ENCODE results near the gene NRG2. TPM values are rescaled to one million over a fixed set of nuclear protein-coding genes. Genes with fewer than 3 reads are reported as not detected.

The NRG2 gene
- total RNA-seq, 4 donors from 2014 or later, result 0.80 TPM; not detected in 3

DNA sequence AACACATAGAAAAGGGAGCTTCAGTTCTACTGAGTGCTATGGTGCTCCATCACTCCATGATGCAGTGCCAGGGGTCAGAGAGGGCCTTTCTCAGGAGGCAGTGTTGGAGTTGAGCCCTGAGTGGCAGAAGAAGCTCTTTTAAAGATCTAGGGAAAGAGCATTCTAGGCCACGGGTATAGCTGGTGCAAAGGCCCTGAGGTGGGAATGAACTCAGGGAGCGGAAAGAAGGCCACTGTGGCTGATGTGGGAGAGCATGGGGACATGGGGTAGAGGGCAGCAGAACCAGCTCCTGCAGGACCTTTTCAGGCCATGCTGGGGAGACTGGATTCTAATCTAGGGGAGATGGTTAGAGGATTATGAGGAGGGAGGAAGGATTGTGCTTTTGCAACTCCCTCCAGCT is 237.6 kb downstream of the NRG2 start:
- no peak for TF ChIP-seq POLR2A (IDR thresholded peaks at IDR 0.05)
- TF ChIP-seq, protein P1, sequence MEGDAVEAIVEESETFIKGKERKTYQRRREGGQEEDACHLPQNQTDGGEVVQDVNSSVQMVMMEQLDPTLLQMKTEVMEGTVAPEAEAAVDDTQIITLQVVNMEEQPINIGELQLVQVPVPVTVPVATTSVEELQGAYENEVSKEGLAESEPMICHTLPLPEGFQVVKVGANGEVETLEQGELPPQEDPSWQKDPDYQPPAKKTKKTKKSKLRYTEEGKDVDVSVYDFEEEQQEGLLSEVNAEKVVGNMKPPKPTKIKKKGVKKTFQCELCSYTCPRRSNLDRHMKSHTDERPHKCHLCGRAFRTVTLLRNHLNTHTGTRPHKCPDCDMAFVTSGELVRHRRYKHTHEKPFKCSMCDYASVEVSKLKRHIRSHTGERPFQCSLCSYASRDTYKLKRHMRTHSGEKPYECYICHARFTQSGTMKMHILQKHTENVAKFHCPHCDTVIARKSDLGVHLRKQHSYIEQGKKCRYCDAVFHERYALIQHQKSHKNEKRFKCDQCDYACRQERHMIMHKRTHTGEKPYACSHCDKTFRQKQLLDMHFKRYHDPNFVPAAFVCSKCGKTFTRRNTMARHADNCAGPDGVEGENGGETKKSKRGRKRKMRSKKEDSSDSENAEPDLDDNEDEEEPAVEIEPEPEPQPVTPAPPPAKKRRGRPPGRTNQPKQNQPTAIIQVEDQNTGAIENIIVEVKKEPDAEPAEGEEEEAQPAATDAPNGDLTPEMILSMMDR (IDR thresholded peaks at IDR 0.05), result no peak
- DNase-seq, result no peak
- no peaks in the 10 kb centered on the region for H3K27me3 ChIP-seq
- H3K4me3 ChIP-seq, result no peak overlapping the region
- no peaks in the 10 kb centered on the region for H3K4me1 ChIP-seq
- H3K9me3 ChIP-seq, result no peaks in the 10 kb centered on the region
- H3K36me3 ChIP-seq, result no peaks in the 10 kb centered on the region
- no peak overlapping the region for H3K27ac ChIP-seq

DNA sequence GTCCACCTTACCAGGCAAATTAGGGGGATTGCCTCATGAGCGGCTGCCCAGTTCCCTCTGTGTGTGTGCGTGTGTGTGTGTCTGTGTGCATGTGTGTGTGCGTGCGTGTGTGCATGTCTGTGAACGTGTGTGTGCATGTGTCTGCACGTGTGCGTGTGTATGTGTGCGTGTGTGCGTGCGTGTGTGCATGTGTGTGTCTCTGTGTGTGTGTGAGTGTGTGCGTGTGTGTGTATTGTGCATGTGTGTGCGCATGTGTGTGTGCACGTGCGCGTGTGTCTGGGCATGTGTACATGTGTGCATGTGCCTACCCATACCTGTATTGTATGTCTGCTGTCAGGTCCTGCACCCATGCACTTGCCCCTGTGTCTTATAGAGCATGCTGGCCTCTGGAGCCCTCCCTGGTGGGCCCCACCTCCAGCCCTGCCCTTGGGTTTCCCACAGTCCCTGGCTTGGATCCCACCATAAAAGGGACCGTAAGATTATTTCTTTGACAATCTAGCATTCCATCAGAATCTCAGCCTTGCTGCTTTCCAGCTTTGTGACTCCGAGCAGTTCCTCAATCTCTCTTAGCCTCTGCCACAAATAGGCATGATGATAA is 238.2 kb downstream of the NRG2 start:
- DNase-seq, result no peak
- Histone ChIP-seq H3K36me3 (no peaks in the 10 kb centered on the region), H3K9me3 (no peaks in the 10 kb centered on the region), H3K27me3 (no peaks in the 10 kb centered on the region), H3K4me1 (no peaks in the 10 kb centered on the region), H3K27ac (no peak overlapping the region), H3K4me3 (no peak overlapping the region)
- TF ChIP-seq POLR2A (IDR thresholded peaks at IDR 0.05), result no peak
- TF ChIP-seq, protein P1 (IDR thresholded peaks at IDR 0.05), result no peak

DNA sequence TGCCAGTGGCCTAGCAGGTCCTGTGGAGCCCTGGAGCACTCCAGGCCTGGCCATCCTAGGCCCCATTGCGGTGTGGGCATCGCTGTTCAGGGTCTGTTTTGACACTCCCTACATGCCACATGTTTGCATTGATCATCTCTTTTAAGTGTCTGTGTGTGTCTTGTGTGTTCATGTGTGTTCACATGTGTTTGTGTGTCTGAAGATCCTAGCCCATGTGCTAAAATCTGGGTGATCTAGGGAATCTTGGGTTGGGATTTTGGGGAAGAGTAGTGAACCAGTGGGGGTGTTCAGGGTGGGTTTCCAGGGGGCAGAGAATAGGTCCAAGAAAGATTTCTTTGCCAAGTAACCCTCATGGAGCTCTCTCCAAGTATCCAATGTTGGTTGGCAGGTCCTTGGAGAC is 239.1 kb downstream of the NRG2 start:
- no peak overlapping the region for H3K4me3 ChIP-seq
- H3K27ac ChIP-seq, result no peak overlapping the region
- no peak for TF ChIP-seq POLR2A (IDR thresholded peaks at IDR 0.05)
- TF ChIP-seq, protein P1 (IDR thresholded peaks at IDR 0.05), result no peak

DNA sequence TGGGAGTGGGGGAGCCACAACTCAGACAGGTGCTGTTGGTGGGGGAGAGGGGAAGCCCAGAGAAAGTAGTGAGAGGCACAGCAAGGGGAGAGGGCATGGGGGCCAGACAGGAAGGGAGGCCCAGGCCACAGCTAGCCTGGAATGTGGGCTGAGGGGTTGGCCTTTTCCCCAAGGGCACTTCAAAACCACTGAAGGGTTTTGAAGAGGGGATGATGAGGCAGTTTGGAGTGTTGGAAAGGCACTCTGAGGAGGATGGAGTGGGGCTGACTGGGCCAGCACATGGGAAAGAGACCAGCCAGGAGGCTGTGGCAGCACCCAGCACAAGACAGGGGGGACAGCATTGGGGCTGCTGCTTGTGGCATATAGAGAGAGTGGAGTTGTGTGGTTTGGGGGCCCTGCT is 243.7 kb downstream of the NRG2 start:
- no peak for DNase-seq
- H3K4me3 ChIP-seq, result no peak overlapping the region
- H3K4me1 ChIP-seq, result peaks cover 0 to 16% (median 7%) of the 10 kb centered on the region in 4 donors
- peaks cover 0 to 32% of the 10 kb centered on the region in 2 donors for H3K27me3 ChIP-seq
- H3K36me3 ChIP-seq, result no peaks in the 10 kb centered on the region
- no peak overlapping the region for H3K27ac ChIP-seq
- no peaks in the 10 kb centered on the region for H3K9me3 ChIP-seq
- TF ChIP-seq, protein P1 (IDR thresholded peaks at IDR 0.05), result no peak
- TF ChIP-seq POLR2A (IDR thresholded peaks at IDR 0.05), result no peak

More for the DNA sequence above, 239.1 kb downstream of the NRG2 start:
- Histone ChIP-seq H3K36me3 (no peaks in the 10 kb centered on the region), H3K27me3 (no peaks in the 10 kb centered on the region), H3K9me3 (no peaks in the 10 kb centered on the region), H3K4me1 (no peaks in the 10 kb centered on the region)
- DNase-seq, result no peak

DNA sequence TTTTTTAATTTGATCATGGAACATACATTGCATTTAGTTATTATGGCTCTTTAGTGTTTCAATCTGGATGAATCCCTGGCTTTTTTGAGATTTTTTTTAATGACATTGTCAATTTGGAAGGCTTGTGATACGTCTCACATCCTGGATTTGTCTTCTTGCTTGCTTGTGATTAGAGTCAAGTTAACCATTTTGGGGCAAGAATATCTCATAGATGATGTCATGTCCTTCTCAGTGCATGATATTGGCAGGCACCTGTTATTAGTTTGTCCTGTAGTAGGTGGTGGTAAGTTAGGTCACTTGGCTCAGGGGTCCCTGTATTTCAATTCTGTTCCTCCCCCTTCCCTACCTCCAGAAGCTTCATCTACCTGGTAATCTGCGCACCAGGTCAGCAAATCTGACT is 244.2 kb downstream of the NRG2 start:
- Histone ChIP-seq H3K36me3 (no peaks in the 10 kb centered on the region), H3K27ac (no peak overlapping the region), H3K4me3 (no peak overlapping the region), H3K27me3 (peaks cover 0 to 33% of the 10 kb centered on the region in 2 donors), H3K4me1 (peaks cover 0 to 16% (median 7%) of the 10 kb centered on the region in 4 donors), H3K9me3 (no peaks in the 10 kb centered on the region)
- no peak for DNase-seq
- no peak for TF ChIP-seq POLR2A (IDR thresholded peaks at IDR 0.05)
- TF ChIP-seq, protein P1 (IDR thresholded peaks at IDR 0.05), result no peak
